HG03342 (cell line): ENCODE data around the gene SETX.

Experiments
- ATAC-seq: cut with Tn5 transposase; IDR thresholded peaks from one replicate; pipeline ENCODE4 v1.9.1; 2021; ENCODE audit warnings: mild to moderate bottlenecking, moderate library complexity; ENCODE audit not compliant: unreplicated experiment

SETX gene

DNA sequence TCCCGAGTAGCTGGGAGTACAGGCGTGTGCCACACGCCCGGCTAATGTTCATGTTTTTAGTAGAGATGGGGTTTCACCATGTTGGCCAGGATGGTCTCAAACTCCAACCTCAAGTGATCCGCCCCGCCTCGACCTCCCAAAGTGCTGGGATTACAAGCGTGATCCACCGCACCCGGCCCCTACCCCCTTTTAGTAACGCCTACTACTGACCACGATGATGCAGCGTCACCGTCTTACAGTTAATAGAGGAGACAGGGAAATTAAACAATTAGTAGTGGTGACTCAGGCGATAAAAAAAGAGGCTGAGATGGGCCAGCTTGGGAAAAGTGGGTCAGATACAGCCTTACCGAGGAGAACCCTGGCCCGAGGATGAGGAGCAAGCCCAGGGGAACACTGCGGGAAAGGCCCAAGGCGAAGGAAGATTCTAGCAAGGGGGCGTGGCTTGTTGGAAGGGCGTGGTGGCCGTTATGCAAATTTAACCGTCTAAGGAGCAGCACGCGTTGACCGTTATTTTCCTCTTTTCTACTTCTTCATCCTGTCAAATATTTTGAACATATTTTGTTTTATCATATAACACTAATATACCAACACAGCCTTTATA lies 1.6 kb upstream of the SETX start:
- ATAC-seq: no peak

- ATAC-seq: no peak
These were observed 3.3 kb downstream of the SETX start for GRCh38 chr9:132351404-132352045.

DNA sequence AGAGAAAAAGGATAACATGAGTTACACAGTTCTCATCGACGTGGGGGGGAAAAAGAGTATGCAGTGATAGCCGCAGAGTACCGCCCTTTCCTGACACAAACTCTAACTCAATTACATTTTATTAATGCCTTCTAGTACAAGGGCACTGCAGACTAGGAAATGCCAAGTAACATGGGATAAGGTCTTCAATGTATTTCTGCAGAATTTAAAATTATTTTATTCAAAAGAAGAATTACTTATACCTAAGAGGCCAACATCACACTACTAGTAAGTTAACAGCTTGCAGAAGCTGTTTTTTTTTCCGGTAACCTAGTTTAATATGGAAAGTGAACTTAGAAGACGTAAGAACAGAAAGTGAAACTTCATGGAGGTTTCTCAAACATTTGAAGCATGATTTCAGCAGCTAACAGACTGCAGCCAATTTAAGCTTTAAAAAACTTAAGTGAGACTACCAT lies 3.9 kb downstream of the SETX start:
- ATAC-seq: no peak

DNA sequence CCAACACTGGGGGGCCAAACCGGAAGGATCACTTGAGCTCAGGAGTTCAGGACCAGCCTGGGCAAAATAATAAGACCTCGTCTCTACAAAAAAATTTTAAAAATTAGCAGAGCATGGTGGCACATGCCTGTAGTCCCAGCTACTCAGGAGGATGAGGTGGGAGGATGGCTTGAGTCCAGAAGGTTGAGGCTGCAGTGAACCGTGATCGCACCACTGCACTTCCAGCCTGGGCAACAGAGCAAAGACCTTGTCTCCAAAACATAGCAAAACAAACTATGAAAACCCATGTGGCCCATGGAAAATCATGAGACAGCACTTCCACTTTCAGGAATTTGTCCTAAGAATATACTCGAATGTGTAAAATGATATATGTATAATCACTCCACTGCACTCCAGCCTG lies 6.1 kb downstream of the SETX start:
- no peak for ATAC-seq

GRCh38 chr9:132346177-132346576 lies 8.6 kb downstream of the SETX start:
- ATAC-seq: no peak

DNA sequence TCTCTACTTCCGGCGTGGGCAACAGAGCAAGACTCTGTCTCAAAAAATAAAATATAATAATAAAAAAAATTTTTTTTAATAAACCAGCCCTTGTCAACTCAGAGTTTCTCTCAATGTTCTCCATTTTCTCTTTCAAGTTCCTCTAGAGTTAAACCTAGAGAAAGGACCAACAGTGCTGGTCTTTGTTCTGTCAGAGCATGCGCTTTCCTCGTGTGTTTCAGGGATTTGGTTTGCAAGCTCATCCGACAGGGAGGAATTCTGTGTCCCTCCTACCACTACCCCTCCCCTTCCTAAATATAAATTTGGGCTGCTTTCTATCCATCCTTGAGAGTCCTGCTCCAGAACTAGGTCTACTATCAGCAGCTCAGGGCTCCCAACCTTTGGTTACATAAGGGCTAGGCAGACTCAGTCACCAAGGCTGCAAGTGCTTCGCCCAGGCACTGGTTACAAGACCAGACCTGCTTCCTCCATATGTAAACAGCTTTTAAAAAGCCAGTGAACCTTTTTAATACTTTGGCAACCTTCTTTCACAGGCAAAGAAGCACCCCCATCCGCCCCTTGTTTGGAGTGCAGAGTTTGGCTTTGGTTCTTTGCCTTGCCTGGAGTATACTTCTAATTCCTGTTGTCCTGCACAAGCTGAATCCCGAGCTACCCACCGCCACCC lies 13.5 kb downstream of the SETX start:
- ATAC-seq: no peak

GRCh38 chr9:132334364-132334763 lies 20.4 kb downstream of the SETX start:
- no peak for ATAC-seq

DNA sequence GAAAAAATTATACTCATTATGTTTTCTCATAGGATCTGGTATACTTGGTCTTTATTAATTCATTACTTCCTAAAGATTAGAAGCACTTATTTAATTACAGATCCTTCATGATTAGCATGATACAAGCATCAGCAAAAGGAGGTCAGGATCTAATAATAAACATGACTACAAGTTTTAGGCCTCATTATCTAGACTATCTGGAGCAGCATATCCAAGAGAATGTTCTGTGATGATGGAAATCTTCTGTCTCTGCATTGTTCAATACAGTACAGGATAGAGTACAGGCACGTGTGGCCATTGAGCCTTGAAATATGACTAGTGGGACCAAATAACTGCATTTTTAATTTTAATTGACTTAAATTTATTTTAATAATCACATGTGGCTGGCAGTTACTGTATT lies 21.2 kb downstream of the SETX start:
- no peak for ATAC-seq

GRCh38 chr9:132328580-132328979 lies 26.2 kb downstream of the SETX start:
- no peak for ATAC-seq

- ATAC-seq: no peak
These were observed 27.2 kb downstream of the SETX start for GRCh38 chr9:132327537-132327936.

DNA sequence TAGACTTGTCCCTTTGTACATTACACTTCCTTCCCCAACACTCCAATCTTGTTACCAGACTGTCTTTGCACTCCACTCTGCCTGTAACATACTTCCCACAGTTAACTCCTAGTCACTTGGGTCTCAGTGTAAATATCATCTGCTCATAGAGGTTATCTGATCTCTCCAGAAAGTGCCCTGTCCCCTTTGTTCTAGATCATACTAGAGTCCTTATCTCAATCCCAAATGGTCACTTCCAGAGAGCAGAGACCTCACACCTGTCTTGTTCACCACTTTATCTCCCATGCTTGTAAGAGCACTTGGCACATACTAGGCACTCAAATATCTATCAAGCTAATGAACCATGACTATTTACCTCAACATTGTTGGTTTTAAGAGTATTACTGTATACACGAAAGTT lies 30.4 kb downstream of the SETX start:
- ATAC-seq: no peak

DNA sequence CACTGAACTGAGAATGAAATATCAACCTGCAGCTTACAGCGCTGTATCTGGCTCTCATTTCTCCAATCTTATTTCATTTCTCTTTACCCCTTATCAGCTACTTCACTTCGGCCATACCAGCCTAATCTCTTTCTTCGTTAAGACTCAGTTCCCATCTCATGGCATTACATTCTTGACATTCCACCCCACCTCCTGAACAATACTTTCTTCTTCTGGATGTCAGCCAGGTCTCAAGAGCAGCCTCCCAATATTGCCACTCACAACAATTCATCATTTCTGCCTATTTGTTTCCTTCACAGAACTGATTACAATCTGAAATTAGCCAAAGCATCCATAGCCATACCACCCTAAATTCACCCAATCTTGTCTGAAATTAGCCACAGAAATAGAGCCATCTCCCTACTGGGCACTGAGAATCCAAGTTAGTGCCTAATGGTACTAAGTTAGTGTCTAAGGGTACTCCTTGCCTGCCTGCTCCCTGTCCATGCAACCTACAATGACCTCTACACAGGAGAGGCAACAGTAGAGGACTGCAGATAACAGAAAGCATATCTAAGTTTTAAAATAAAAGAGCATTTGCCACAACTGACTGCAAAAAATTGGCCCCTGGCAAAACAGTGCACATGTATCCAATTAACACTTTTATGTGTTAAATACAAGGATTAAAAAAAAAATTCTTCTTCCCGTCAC lies 35.2 kb downstream of the SETX start:
- ATAC-seq: no peak

DNA sequence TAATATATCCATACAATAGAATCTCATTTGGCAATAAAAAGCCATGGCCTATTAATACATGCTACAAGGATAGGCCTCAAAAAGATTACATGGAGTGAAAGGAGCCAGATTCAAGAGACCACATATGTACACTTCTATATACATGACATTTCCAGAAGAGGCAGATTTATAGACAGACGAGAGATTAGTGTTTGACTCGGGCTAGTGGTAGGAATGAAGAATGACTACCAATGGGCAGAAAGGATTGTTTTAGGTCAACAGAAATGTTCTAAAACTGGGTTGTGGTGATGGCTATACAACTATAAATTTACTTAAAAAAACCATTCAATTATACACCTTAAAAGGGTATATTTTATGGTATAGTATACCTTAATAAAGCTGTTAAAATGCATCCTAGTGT lies 41.9 kb downstream of the SETX start:
- ATAC-seq: no peak

DNA sequence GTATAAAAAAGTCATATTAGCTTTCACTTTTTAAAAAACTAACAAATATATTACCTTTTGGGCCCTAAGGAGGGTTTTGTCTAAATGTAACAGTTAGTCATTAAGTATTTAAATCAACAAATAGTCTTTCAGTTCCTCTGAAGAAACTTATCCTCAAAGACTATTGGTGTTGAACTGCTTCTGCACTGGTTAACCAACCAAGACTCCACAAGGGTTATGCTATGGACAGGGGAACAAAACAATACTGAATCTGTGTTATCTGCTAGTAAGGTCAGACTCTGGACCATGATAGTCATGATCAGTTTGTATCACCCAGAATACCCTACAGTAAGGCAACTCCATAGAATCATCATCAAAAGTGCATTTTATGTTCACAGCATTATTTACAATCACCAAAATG lies 42.4 kb downstream of the SETX start:
- ATAC-seq: no peak

DNA sequence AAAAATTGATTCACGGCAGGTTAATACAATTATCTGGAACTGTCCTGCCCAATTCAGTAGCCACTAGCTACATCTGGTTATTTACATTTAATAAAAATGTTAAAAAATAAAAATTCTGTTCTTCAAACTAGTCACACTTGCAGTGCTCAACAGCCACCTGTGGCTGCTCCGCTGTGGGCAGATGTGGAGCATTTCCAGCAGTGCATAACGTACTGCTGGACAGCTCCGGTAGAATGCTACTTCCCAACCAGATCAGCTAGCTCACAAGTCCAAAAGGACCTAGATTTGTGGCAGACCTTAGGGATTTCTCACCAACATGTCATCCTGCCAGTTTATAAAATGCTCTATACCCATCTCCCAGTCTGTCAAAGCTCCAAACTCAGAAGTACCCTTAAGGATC lies 42.8 kb downstream of the SETX start:
- ATAC-seq: no peak

- ATAC-seq: no peak
These were observed 45.7 kb downstream of the SETX start for GRCh38 chr9:132309056-132309455.

GRCh38 chr9:132301521-132301920 lies 53.3 kb downstream of the SETX start:
- ATAC-seq: no peak

GRCh38 chr9:132299221-132299620 lies 55.6 kb downstream of the SETX start:
- no peak for ATAC-seq

DNA sequence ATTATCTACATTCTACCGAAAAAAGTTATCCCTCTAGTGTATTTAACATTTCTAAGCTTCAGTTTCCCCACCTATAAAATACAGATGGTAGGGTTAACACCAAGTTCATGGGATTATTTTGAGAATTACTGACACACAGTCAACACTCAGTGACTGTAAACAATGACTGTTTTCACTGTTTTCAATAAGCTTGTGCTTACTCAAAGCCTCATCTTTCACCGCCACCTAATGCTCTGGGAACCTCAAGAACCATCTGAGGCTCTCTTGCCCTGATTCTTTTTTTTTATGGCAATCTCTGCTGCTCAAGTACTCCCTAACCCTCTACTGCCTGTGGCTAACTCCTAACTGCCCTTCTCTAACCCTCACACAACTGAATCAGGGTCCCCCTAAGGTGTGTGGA lies 59.6 kb downstream of the SETX start:
- ATAC-seq: no peak

- no peak for ATAC-seq
These were observed 61.6 kb downstream of the SETX start for GRCh38 chr9:132293145-132293721.

DNA sequence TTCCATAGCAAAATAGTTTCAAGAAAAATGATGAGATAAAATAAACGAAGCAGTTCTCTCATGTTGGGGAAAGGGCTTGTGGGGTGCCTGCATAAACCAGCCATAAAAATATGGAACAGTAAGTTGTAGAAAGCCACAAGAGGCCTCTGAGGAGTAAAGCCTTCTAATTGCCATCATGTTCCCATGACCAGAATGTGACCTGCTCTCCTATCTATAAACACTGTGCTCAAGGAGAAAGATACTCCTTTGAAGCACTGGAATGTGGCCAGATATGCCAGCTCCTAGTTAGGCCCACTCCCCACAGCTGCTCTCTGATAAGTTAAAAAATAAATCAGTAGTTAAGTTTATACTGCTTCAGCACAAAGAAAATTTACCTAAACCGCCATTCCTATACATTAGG lies 65.8 kb downstream of the SETX start:
- no peak for ATAC-seq

DNA sequence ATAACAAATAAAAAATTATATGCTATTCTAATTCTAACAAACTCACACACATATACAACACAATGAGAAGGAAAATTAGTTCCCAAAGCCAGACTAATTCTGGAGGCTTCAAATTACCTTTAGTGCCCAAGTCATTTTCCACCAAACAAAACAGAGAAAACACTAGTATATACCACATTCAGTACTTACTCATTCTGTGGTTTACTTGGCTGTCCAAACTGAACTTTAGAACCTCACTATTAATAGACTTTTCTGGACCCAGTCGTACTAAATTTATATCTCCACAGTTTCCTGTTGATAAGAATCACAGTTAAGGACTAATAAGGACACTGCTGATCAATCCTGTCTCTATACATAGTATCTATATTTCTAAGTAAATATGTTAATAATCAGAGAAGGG lies 66.4 kb downstream of the SETX start:
- ATAC-seq: no peak
